Stimulated activated CD4-positive, alpha-beta T cell treated with anti-CD3 and anti-CD28 coated beads, Interleukin-2, amount 100 ng/mL, for 4 hours (primary cell): Measurements from ENCODE around the gene HOXB1.

Experiments used
- DNase-seq: peaks from one replicate; pipeline ENCODE4 v3.0.0-alpha.2; 2020; ENCODE audit warnings: low read depth

Gene HOXB1

DNA sequence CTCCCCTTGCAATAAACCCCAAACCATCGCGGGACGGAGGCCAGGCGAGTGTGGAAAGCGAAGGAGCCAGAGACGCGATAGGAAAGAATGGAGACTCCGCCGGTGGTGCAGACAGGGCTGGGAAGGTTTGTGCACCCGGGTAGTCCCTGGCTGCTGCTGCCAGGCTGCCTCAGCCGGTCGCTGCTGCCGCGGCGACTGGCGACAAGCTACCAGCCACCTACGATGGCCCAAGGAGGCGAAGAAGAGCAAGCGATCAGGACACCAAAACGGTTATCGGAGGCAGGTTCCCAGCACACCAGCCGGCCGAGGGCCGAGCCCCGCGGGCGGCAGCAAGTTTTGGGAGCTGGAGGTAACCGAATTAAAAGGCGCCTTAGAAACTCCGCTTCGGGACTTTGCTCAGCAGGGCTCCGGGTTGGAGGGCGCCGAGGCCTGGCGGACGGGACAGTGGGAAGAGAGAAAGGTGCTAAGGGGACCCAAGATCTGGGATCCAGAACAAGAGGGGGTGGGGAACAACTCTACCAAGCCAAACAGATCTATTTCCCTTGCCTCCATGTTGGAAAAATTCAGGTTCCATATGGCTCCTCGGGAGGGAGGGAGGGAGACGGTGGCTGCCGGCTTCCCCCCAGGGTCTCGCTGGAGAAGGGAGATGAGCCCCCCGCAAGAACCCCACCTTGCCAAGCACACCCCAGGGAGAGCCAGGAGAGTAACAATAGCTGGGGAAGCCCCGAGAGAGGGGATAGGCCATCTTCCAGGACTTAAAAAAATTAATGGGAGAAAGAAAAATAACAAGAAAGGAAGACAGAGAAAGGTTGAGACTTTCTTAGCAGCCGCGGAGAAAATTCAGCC is 23.8 kb upstream of the HOXB1 start:
- no peak for DNase-seq

GRCh38 chr17:48553826-48554225 is 23.0 kb upstream of the HOXB1 start:
- DNase-seq: no peak

DNA sequence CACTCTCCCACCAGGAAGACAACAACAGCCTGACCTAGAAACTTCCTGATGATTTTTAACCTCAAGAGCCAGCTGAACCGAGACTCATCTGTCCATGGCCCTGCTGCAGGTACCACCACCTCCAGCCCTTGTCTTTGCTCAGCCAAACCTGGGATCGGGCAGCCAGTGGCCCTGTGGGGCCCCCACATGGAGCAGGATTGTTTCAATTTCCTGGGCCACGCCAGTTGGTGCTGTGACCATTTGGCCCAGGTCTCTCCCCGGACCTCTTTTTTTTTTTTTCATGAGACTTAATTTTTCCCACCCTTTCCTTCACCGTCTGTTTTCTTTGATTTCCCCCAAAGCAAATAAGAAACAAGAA is 22.4 kb upstream of the HOXB1 start:
- no peak for DNase-seq

DNA sequence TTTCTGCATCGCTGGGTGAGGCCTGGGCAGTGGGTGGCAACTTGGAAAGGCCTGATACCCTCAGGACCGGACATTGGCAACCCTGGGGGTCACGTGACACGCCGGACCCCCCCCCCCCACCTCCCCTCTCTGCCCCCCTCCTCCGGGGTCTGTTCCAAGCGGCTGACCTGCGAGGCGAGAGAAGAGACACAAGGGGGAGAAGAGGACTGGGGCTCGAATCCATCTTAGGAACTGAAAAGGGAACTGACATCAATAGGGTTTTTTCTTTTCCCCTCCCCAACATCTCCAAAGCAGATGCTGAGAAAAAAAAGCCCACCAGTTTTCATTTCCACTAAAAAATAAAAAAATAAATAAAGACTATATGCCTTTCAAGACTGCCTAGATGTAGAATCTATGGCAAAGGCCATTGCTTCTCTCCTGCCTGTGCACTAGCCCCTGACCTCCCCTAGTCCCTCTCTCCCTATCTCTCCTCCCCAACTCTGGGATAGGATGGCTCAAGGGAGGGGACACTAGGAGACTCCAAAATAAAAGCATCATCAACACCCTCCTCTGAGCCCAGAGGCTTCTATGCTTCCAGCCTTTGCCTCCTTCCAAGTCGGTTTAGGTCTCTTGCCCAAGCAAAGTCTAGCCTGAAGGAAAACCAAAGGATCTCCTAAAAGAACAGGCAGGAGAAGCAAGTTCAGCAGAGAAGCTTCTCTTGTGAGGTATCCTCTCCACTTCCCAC is 21.8 kb upstream of the HOXB1 start:
- DNase-seq: no peak

GRCh38 chr17:48551596-48552465 is 21.0 kb upstream of the HOXB1 start:
- DNase-seq: no peak

GRCh38 chr17:48551214-48551555 is 20.4 kb upstream of the HOXB1 start:
- no peak for DNase-seq

- DNase-seq: no peak
These were observed 19.8 kb upstream of the HOXB1 start for GRCh38 chr17:48550502-48551213.

- DNase-seq: no peak
These were observed 19.2 kb upstream of the HOXB1 start for GRCh38 chr17:48549914-48550501.

DNA sequence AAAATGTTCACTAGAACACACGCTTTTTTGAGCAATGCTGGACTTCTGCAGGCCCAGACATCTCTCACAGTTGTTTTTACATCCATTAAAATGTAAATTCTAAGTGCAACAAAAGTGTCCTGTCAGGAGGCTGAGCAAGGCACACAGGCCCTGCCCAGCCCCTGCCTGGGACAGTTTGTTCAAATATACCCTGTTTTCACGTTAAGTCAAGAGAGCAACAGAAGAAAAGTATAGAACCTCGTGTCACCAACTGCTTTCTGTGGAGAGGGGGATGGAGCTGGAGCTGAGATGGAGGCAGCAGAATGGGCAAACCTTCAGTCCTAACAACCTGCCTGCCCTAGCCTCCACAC is 18.4 kb upstream of the HOXB1 start:
- no peak for DNase-seq

DNA sequence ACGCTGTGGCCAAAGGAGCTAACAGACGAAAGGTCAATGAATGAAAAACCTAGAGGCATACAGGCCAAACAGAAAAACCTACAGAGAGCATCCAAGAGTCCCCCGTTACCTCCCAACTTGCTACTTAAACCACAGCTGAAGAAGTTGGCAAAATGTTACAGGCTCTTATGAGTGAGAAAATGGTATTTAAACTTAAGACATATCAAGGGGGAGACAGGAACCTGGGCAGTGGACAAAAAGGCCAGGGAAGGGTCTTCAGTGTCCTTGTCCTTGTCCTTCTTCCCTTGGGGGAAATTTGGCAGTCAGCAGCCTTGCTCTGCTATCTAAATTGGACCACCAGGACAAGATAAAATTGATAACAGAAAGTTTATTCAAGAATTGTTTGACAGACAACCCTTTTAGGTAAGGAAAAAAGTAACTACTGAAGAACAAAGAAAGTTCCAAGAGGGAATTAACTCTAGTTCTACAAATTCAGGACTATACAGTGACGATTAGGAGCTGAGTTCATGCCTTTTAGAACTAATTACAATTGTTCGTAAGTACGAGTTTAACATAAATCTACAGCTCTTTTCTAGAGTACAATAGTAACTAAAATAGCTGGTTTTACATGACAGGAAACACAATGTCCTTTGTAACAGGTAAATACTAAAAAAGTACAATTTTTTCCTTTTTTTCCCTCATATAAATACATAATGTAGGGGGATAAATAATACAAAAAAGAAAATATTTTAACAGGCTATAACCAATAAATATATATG is 17.9 kb upstream of the HOXB1 start:
- DNase-seq: no peak

- DNase-seq: peak; percentile 31
These were observed 17.2 kb upstream of the HOXB1 start for GRCh38 chr17:48547808-48548522.

- no peak for DNase-seq
These were observed 16.4 kb upstream of the HOXB1 start for GRCh38 chr17:48546924-48547807.

DNA sequence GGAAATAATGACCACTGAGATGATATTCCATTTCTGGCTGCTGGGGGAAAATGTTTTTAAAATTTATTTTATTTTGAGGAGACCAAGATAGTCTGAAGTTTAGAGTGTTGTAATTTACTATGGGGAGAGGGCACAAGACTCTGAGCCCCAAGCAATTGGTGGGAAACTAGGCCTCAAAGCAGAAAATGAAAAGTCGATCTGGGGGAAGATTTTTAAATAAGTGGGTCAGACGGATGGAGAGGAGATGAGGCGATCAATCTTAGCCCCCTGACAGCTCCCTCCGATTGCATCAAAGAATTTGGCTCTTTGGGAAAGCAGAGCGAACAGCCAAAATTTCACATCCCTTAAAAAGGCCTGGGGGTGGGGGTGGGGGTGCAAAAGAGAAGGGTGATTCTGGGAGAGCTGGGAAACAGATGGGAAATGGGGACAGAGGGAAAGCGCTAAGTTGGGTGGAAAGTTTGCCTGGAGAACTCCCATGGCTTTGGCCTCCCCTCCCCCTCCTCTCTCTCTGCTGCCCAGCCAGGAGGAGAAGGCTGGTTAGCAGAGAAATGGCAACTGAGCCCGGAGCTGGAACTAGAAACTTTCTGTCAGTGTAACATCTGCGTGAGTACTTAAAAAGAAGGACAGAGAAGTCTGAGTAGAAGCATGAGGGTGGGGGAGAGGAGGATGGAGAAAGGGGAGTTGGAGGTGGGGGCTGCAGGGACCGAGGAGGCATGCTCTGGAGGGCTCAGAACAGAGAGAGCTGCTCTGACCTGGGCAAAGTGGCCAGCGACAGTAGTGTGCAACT is 15.5 kb upstream of the HOXB1 start:
- DNase-seq: no peak

DNA sequence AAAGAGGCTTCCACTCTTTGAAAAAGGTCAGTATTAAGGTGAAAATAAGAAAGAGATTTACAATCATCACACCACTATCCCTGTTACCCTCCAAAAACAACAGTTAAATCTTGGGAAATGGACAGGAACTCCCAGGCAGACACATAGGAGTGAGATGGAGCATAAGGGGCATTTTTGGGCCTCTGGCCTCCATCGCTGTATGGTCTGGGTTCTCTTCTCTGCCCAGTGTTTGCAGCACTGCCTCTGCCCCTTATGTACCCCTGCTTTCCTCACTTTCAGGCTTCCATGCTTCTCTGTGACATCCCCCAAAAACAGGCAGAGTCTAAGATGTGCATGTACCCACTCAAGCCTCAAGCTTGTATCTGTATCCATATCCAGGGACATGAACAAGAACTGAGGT is 14.7 kb upstream of the HOXB1 start:
- DNase-seq: no peak

DNA sequence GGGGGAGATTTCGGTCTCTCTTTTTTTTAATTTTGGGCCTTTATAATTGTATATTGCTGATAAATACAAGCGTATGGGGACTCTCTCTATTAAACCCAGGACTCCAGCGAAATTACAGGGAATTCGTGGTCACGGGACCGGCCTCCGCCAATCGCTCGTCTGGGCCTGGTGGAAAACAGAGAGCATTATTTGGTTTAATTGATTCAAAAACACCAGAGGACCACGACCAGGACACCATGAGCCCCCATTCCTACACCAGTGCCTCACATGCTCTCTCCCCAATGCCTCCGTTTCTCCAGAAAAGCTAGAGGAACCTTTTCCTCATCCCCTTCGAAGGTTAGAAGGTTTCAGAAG is 14.2 kb upstream of the HOXB1 start, which contains the start of gene HOXB2:
HOXB2 (minus strand) TSS at position 88 of the 354 bp plus-strand sequence. CDS start 198 bp downstream, outside the sequence.
- DNase-seq: no peak

DNA sequence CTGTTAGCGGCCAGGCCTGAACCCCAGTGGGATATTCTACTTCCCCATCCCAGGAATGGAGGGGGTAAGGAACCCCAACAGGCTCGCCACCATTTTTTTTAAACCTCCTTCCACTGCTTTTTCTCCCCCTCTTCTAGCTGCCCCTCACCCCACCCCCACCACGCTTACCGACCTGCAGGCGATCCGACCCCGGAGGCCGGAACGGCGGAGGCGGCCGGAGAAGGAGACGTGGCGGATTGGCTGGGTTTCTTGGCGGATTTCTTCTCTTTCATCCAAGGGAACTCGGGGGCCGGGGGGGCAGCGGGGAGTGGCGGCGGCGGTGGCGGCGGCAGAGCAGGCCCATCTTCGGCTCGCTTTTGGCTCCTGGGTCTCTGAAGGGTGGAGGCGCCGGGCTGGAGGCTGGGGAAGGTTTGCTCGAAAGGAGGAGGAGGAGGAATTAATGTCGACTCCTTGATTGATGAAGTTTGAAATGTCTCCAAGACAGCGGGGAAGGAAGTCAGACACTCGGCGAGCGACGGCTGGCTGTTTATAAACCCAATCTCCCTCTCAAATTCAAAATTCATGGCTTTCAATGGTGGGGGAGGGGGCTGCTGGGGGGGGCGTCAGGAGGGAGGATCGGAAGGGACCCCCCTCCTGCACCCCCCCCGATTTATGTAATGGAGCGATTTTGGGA is 13.7 kb upstream of the HOXB1 start:
- DNase-seq: no peak

- DNase-seq: no peak
These were observed 13.1 kb upstream of the HOXB1 start for GRCh38 chr17:48543854-48544348.
